H9 (cell line): Measurements from ENCODE around the gene GARS1. TPM values are rescaled to one million over a fixed set of nuclear protein-coding genes. Genes with fewer than 3 reads are reported as not detected.

Experiments used
- DNase-seq: peaks from one replicate; pipeline ENCODE4 v3.0.0-alpha.2; 2017
- H2AFZ ChIP-seq: one replicate; pipeline ENCODE4 v1.6.1; 2013; ENCODE audit warnings: mild to moderate bottlenecking, low read length, control low read depth, moderate library complexity
- H2AK5ac ChIP-seq: 2 replicates; pipeline ENCODE4 v1.6.1; 2013; ENCODE audit warnings: low read length, control low read depth, mixed read lengths; ENCODE audit not compliant: insufficient read length
- H2BK120ac ChIP-seq: one replicate; pipeline ENCODE4 v1.6.1; 2013; ENCODE audit warnings: low read depth, mild to moderate bottlenecking, low read length, control low read depth, inconsistent platforms; ENCODE audit not compliant: poor library complexity, severe bottlenecking
- H2BK12ac ChIP-seq: 2 replicates; pipeline ENCODE4 v1.6.1; 2013; ENCODE audit warnings: low read length, control low read depth, mixed read lengths, low read depth; ENCODE audit not compliant: insufficient read length
- H2BK15ac ChIP-seq: 2 replicates; pipeline ENCODE4 v1.6.1; 2013; ENCODE audit warnings: low read depth, low read length, control low read depth
- H2BK20ac ChIP-seq: one replicate; pipeline ENCODE4 v1.6.1; 2013; ENCODE audit warnings: low read depth, mild to moderate bottlenecking, low read length, control low read depth, inconsistent platforms; ENCODE audit not compliant: poor library complexity, severe bottlenecking
- H2BK5ac ChIP-seq: 2 replicates; pipeline ENCODE4 v1.6.1; 2013; ENCODE audit warnings: low read length, control low read depth, mixed read lengths; ENCODE audit not compliant: insufficient read length
- H3K14ac ChIP-seq: 2 replicates; pipeline ENCODE4 v1.6.1; 2013; ENCODE audit warnings: low read length, control low read depth; ENCODE audit not compliant: insufficient read depth
- H3K18ac ChIP-seq: 2 replicates; pipeline ENCODE4 v1.6.1; 2013; ENCODE audit warnings: low read depth, mild to moderate bottlenecking, mixed read lengths, low read length, control low read depth; ENCODE audit not compliant: insufficient read length
- H3K23ac ChIP-seq: 2 replicates; pipeline ENCODE4 v1.6.1; 2013; ENCODE audit warnings: low read length, control low read depth, mixed read lengths, low read depth; ENCODE audit not compliant: insufficient read length
- H3K23me2 ChIP-seq: 2 replicates; pipeline ENCODE4 v1.6.1; 2013; ENCODE audit warnings: low read depth, mild to moderate bottlenecking, mixed read lengths, low read length, control low read depth; ENCODE audit not compliant: insufficient read length, poor library complexity, severe bottlenecking
- H3K27ac ChIP-seq: 2 replicates; pipeline ENCODE4 v1.5.1; 2013; ENCODE audit warnings: low read length, control low read depth, mixed read lengths, low read depth; ENCODE audit not compliant: insufficient read length
- H3K27me3 ChIP-seq: 2 replicates; pipeline ENCODE4 v1.6.1; 2013; ENCODE audit warnings: low read length, control low read depth, inconsistent platforms; ENCODE audit not compliant: insufficient read depth
- H3K4ac ChIP-seq: 2 replicates; pipeline ENCODE4 v1.6.1; 2013; ENCODE audit warnings: low read depth, mild to moderate bottlenecking, control low read depth, inconsistent platforms, low read length, moderate library complexity
- H3K4me1 ChIP-seq: 2 replicates; pipeline ENCODE4 v1.6.1; 2013; ENCODE audit warnings: low read length, control low read depth, inconsistent platforms; ENCODE audit not compliant: insufficient read depth
- H3K4me2 ChIP-seq: 2 replicates; pipeline ENCODE4 v1.6.1; 2013; ENCODE audit warnings: low read length, control low read depth, mixed read lengths; ENCODE audit not compliant: insufficient read length, insufficient read depth
- H3K56ac ChIP-seq: 2 replicates; pipeline ENCODE4 v1.6.1; 2013; ENCODE audit warnings: low read depth, mild to moderate bottlenecking, mixed read lengths, low read length, control low read depth; ENCODE audit not compliant: insufficient read length
- H3K79me1 ChIP-seq: 2 replicates; pipeline ENCODE4 v1.6.1; 2013; ENCODE audit warnings: low read depth, mild to moderate bottlenecking, moderate library complexity, low read length, control low read depth, inconsistent platforms; ENCODE audit not compliant: insufficient read depth, poor library complexity, severe bottlenecking
- H3K79me2 ChIP-seq: 2 replicates; pipeline ENCODE4 v1.6.1; 2013; ENCODE audit warnings: low read length, control low read depth, inconsistent platforms; ENCODE audit not compliant: insufficient read depth
- H3K9ac ChIP-seq: 2 replicates; pipeline ENCODE4 v1.6.1; 2013; ENCODE audit warnings: low read length, control low read depth, mixed read lengths; ENCODE audit not compliant: insufficient read length; ENCODE audit errors: extremely low read depth
- H3K9me3 ChIP-seq: one replicate; pipeline ENCODE4 v1.6.1; 2013; ENCODE audit warnings: low read depth, low read length, inconsistent platforms; ENCODE audit not compliant: control insufficient read depth
- H3T11ph ChIP-seq: one replicate; pipeline ENCODE4 v1.6.1; 2013; ENCODE audit warnings: mild to moderate bottlenecking, low read length, control low read depth, inconsistent platforms
- H4K20me1 ChIP-seq: one replicate; pipeline ENCODE4 v1.6.1; 2013; ENCODE audit not compliant: control insufficient read depth, insufficient read length, insufficient read depth
- H4K5ac ChIP-seq: 2 replicates; pipeline ENCODE4 v1.6.1; 2013; ENCODE audit warnings: low read depth, mild to moderate bottlenecking, mixed read lengths, low read length, control low read depth; ENCODE audit not compliant: insufficient read length
- H4K8ac ChIP-seq: replicated peaks from 2 replicates; pipeline ENCODE4 v1.6.1; 2013; ENCODE audit warnings: low read length, control low read depth, mixed read lengths, low read depth; ENCODE audit not compliant: insufficient read length
- H4K91ac ChIP-seq: 2 replicates; pipeline ENCODE4 v1.6.1; 2013; ENCODE audit warnings: low read depth, mild to moderate bottlenecking, moderate library complexity, mixed read lengths, low read length, control low read depth; ENCODE audit not compliant: insufficient read length
- H3K27ac Mint-ChIP-seq, 3 experiments: 2 replicates in 2 of 3; 3 replicates in 1 of 3; pipeline ENCODE4 v1.8.0; 2020 to 2021; ENCODE audit warnings: mixed read lengths in 3 of 3, mild to moderate bottlenecking in 1 of 3, moderate library complexity in 1 of 3
- H3K27me3 Mint-ChIP-seq: 2 replicates; pipeline ENCODE4 v1.8.0; 2021; ENCODE audit warnings: low read depth, mild to moderate bottlenecking, moderate library complexity, mixed read lengths
- H3K36me3 Mint-ChIP-seq, 3 experiments: 2 replicates in 2 of 3; 3 replicates in 1 of 3; pipeline ENCODE4 v1.8.0; 2020 to 2021; ENCODE audit warnings: low read depth in 3 of 3, mixed read lengths in 3 of 3; ENCODE audit not compliant: insufficient read depth in 1 of 3
- H3K4me1 Mint-ChIP-seq, 2 experiments: 2 replicates each; pipeline ENCODE4 v1.8.0; 2020; ENCODE audit warnings: mixed read lengths in 2 of 2
- H3K4me3 Mint-ChIP-seq, 2 experiments: 2 replicates in 1 of 2; 3 replicates in 1 of 2; pipeline ENCODE4 v1.8.0; 2020 to 2021; ENCODE audit warnings: mild to moderate bottlenecking in 2 of 2, mixed read lengths in 2 of 2, moderate library complexity in 1 of 2
- H3K9me3 Mint-ChIP-seq, 2 experiments: 2 replicates in 1 of 2; 3 replicates in 1 of 2; pipeline ENCODE4 v1.8.0; 2020; ENCODE audit warnings: mild to moderate bottlenecking in 2 of 2, mixed read lengths in 2 of 2, moderate library complexity in 1 of 2
- CTCF ChIP-seq: fragments of 200-600 bp; sonication (generic); conservative IDR thresholded peaks from 3 replicates; pipeline ENCODE4 v1.8.0; 2021; ENCODE audit warnings: antibody characterized with exemption, mild to moderate bottlenecking
- WGBS: extraction: QIAGEN DNeasy Blood & Tissue Kit; methylation state at CpG from one replicate; pipeline ENCODE4 v1.1.7; 2013; ENCODE audit warnings: missing lambda C conversion rate, low lambda C conversion rate, mixed read lengths; ENCODE audit not compliant: insufficient read length; ENCODE audit errors: extremely low coverage; 5-methylcytosine and 5-hydroxymethylcytosine counted together
- total RNA-seq: library from RNA; stranded (reverse); gene quantifications from 2 replicates; pipeline ENCODE4 v1.2.1, GENCODE V29; 2021

GARS1 gene
- total RNA-seq, 1 experiment from 2014 or later: 234 TPM

- H2AFZ ChIP-seq: no peak overlapping the region
- WGBS: no CpG with 5 or more reads among the region's 12 CpGs
- H3K4me1 Mint-ChIP-seq: peaks cover 26 to 29% of the 10 kb centered on the region in 2 experiments
- no peaks in the 10 kb centered on the region for H3K9me3 ChIP-seq
- H2BK5ac ChIP-seq: no peak overlapping the region
- H3K4ac ChIP-seq: no peak overlapping the region
- no peak for DNase-seq
- H3K27ac ChIP-seq: no peak overlapping the region
- no peaks in the 10 kb centered on the region for H3K79me1 ChIP-seq
- H2BK12ac ChIP-seq: no peak overlapping the region
- H3K79me2 ChIP-seq: no peaks in the 10 kb centered on the region
- no peaks in the 10 kb centered on the region for H3K27me3 ChIP-seq
- peaks cover 7% of the 10 kb centered on the region; the same call in 1 of the 2 replicates for H3K4me1 ChIP-seq
- no peak overlapping the region for H2BK15ac ChIP-seq
- H3K9me3 Mint-ChIP-seq: no peaks in the 10 kb centered on the region; a peak in 1 of 5 replicates
- no peak overlapping the region for H3K4me3 Mint-ChIP-seq
- no peak overlapping the region for H3K18ac ChIP-seq
- no peak overlapping the region for H2AK5ac ChIP-seq
- H2BK20ac ChIP-seq: no peak overlapping the region
- peaks cover 3% of the 10 kb centered on the region for H3K23me2 ChIP-seq
- H3K4me2 ChIP-seq: no peak overlapping the region
- H3K14ac ChIP-seq: no peak overlapping the region
- no peak overlapping the region for H3K56ac ChIP-seq
- H4K20me1 ChIP-seq: no peaks in the 10 kb centered on the region
- TF ChIP-seq CTCF: no peak
- no peak overlapping the region for H2BK120ac ChIP-seq
- no peaks in the 10 kb centered on the region for H3K27me3 Mint-ChIP-seq
- no peak overlapping the region for H3K23ac ChIP-seq
- H3K9ac ChIP-seq: no peak overlapping the region
- peaks cover 8 to 30% (median 26%) of the 10 kb centered on the region in 3 experiments; a peak in 6 of 7 replicates for H3K36me3 Mint-ChIP-seq
- H3K27ac Mint-ChIP-seq: no peak overlapping the region; a peak in 1 of 7 replicates
- H4K8ac ChIP-seq: no peak overlapping the region
- no peak overlapping the region for H4K5ac ChIP-seq
- no peak overlapping the region for H3T11ph ChIP-seq
- no peak overlapping the region for H4K91ac ChIP-seq
Measured at GRCh38 chr7:30646154-30646553, 51.5 kb downstream of the GARS1 start.
